ENCODE results near the gene POLR1A.

DNA sequence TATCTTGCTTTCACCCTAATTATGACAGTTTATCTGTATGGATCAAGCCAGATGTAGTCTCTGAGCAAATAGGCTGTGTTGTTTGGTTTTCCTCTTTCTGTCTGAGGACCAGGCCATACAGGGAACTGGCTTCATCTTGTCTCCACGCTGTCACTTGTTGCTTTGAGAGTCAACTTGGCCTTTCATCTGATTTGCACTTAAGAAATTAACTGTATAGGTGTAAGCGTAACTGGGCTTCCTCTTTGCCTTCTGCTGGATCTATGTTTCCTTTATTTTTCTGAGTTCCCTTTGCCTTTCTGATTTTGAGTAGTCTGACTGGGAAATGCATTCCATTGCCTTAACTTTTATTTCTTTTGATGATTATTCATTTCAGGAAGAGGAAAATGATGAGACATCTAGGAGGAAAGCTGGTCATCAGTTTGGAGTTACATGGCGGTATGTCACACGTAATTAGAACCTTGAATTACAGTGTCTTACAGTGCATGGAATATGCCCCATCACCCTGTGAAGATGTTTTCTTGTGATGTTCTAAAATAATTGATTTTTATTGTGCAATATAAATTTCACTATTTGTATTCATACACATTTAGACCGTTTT lies 17.7 kb upstream of the POLR1A start:
- TF ChIP-seq, protein P1, sequence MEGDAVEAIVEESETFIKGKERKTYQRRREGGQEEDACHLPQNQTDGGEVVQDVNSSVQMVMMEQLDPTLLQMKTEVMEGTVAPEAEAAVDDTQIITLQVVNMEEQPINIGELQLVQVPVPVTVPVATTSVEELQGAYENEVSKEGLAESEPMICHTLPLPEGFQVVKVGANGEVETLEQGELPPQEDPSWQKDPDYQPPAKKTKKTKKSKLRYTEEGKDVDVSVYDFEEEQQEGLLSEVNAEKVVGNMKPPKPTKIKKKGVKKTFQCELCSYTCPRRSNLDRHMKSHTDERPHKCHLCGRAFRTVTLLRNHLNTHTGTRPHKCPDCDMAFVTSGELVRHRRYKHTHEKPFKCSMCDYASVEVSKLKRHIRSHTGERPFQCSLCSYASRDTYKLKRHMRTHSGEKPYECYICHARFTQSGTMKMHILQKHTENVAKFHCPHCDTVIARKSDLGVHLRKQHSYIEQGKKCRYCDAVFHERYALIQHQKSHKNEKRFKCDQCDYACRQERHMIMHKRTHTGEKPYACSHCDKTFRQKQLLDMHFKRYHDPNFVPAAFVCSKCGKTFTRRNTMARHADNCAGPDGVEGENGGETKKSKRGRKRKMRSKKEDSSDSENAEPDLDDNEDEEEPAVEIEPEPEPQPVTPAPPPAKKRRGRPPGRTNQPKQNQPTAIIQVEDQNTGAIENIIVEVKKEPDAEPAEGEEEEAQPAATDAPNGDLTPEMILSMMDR (IDR thresholded peaks at IDR 0.05): no peak
- no peak for TF ChIP-seq ZFX (IDR thresholded peaks at IDR 0.05; ENCODE audit: borderline replicate concordance)

Data from 22Rv1 (cell line).